Mesenchymal stem cell (in vitro differentiated cells and primary cell): ENCODE results near the gene MYO18B.

ENCODE experiments used
- DNase-seq: peaks from one replicate; pipeline ENCODE4 v3.0.0-alpha.2; 2013
- H2AFZ ChIP-seq: one replicate; pipeline ENCODE4 v1.6.1; 2013; ENCODE audit warnings: low read depth, mild to moderate bottlenecking, control low read depth, inconsistent platforms, low read length, moderate library complexity
- H2AK5ac ChIP-seq: 2 replicates; pipeline ENCODE4 v1.6.1; 2013; ENCODE audit warnings: low read length, moderate library complexity, mild to moderate bottlenecking, inconsistent platforms; ENCODE audit not compliant: severe bottlenecking
- H2BK120ac ChIP-seq: one replicate; pipeline ENCODE4 v1.6.1; 2013; ENCODE audit warnings: low read depth, mild to moderate bottlenecking, inconsistent platforms, low read length, moderate library complexity
- H2BK12ac ChIP-seq, 2 experiments: one replicate each; pipeline ENCODE4 v1.6.1; 2013; ENCODE audit warnings: inconsistent platforms in 2 of 2, low read length in 2 of 2, mild to moderate bottlenecking in 2 of 2, moderate library complexity in 2 of 2, control low read depth in 1 of 2
- H2BK15ac ChIP-seq: one replicate; pipeline ENCODE4 v1.6.1; 2013; ENCODE audit warnings: mild to moderate bottlenecking, low read depth, inconsistent platforms; ENCODE audit not compliant: poor library complexity, severe bottlenecking
- H2BK5ac ChIP-seq: 2 replicates; pipeline ENCODE4 v1.6.1; 2013; ENCODE audit warnings: low read depth, mild to moderate bottlenecking, low read length, control low read depth, inconsistent platforms; ENCODE audit not compliant: poor library complexity, severe bottlenecking
- H3K14ac ChIP-seq, 2 experiments: one replicate each; pipeline ENCODE4 v1.6.1; 2013; ENCODE audit warnings: inconsistent platforms in 2 of 2, low read length in 2 of 2, control low read depth in 1 of 2, mild to moderate bottlenecking in 1 of 2, moderate library complexity in 1 of 2
- H3K18ac ChIP-seq, 2 experiments: one replicate each; pipeline ENCODE4 v1.6.1; 2013; ENCODE audit warnings: inconsistent platforms in 2 of 2, low read length in 2 of 2, control low read depth in 1 of 2, low read depth in 1 of 2, mild to moderate bottlenecking in 1 of 2
- H3K23ac ChIP-seq, 2 experiments: one replicate each; pipeline ENCODE4 v1.6.1; 2013; ENCODE audit warnings: inconsistent platforms in 2 of 2, low read length in 2 of 2, mild to moderate bottlenecking in 2 of 2, moderate library complexity in 2 of 2, control low read depth in 1 of 2
- H3K27ac ChIP-seq: 2 replicates; pipeline ENCODE4 v1.5.1; 2013; ENCODE audit warnings: mild to moderate bottlenecking, moderate library complexity, low read length, control low read depth, inconsistent platforms; ENCODE audit not compliant: poor library complexity, severe bottlenecking
- H3K27me3 ChIP-seq, 2 experiments: 2 replicates each; pipeline versions ENCODE4 v1.6.1 to v1.7.0; 2013; ENCODE audit warnings: low read length in 2 of 2, mild to moderate bottlenecking in 2 of 2, moderate library complexity in 2 of 2, control low read depth in 1 of 2, inconsistent platforms in 1 of 2; ENCODE audit not compliant: control insufficient read depth in 1 of 2, insufficient read depth in 1 of 2
- H3K36me3 ChIP-seq, 2 experiments: 2 replicates each; pipeline versions ENCODE4 v1.6.1 to v1.7.0; 2013; ENCODE audit warnings: low read length in 2 of 2, control low read depth in 1 of 2, inconsistent platforms in 1 of 2, low read depth in 1 of 2, mild to moderate bottlenecking in 1 of 2; ENCODE audit not compliant: insufficient read depth in 2 of 2, control insufficient read depth in 1 of 2
- H3K4ac ChIP-seq, 2 experiments: one replicate each; pipeline ENCODE4 v1.6.1; 2013; ENCODE audit warnings: inconsistent platforms in 2 of 2, low read length in 2 of 2, mild to moderate bottlenecking in 2 of 2, moderate library complexity in 2 of 2, control low read depth in 1 of 2, low read depth in 1 of 2
- H3K4me1 ChIP-seq: 2 replicates; pipeline ENCODE4 v1.6.1; 2013; ENCODE audit warnings: low read depth, low read length, control low read depth; ENCODE audit not compliant: control insufficient read depth, insufficient read depth
- H3K4me2 ChIP-seq: 2 replicates; pipeline ENCODE4 v1.6.1; 2013; ENCODE audit warnings: low read length, mild to moderate bottlenecking, inconsistent platforms; ENCODE audit not compliant: poor library complexity, severe bottlenecking
- H3K4me3 ChIP-seq, 2 experiments: 2 replicates each; pipeline versions ENCODE4 v1.5.1 to v1.7.0; 2013; ENCODE audit warnings: low read length in 2 of 2, mild to moderate bottlenecking in 2 of 2, control low read depth in 1 of 2, low read depth in 1 of 2; ENCODE audit not compliant: insufficient read depth in 1 of 2
- H3K79me1 ChIP-seq: replicated peaks from 2 replicates; pipeline ENCODE4 v1.6.1; 2013; ENCODE audit warnings: mild to moderate bottlenecking, control low read depth, low read length, inconsistent platforms; ENCODE audit not compliant: poor library complexity, severe bottlenecking
- H3K9ac ChIP-seq: 2 replicates; pipeline ENCODE4 v1.7.0; 2013; ENCODE audit warnings: mild to moderate bottlenecking, low read length, moderate library complexity
- H3K9me3 ChIP-seq: 2 replicates; pipeline ENCODE4 v1.7.0; 2013; ENCODE audit warnings: mild to moderate bottlenecking, low read length; ENCODE audit not compliant: control insufficient read depth
- H4K8ac ChIP-seq: one replicate; pipeline ENCODE4 v1.6.1; 2013; ENCODE audit warnings: inconsistent platforms, mild to moderate bottlenecking, low read length, moderate library complexity
- H4K91ac ChIP-seq: one replicate; pipeline ENCODE4 v1.6.1; 2013; ENCODE audit warnings: mild to moderate bottlenecking, low read length, inconsistent platforms
- WGBS: methylation state at CpG from one replicate; pipeline ENCODE4 v1.1.7; 2013; ENCODE audit warnings: mixed read lengths; 5-methylcytosine and 5-hydroxymethylcytosine counted together

Gene MYO18B

GRCh38 chr22:25824828-25825423 is 82.9 kb downstream of the MYO18B start:
- Histone ChIP-seq H2BK15ac (no peak overlapping the region), H3K79me1 (no peaks in the 10 kb centered on the region), H4K8ac (no peak overlapping the region), H4K91ac (no peak overlapping the region), H3K4ac (no peak overlapping the region), H3K9ac (no peak overlapping the region), H3K9me3 (no peaks in the 10 kb centered on the region), H2BK12ac (no peak overlapping the region), H2AFZ (no peak overlapping the region), H2BK120ac (no peak overlapping the region), H3K36me3 (no peaks in the 10 kb centered on the region), H3K4me3 (no peak overlapping the region), H2BK5ac (no peak overlapping the region), H3K23ac (no peak overlapping the region), H3K27ac (no peak overlapping the region), H3K18ac (no peak overlapping the region), H3K14ac (no peak overlapping the region), H3K4me2 (no peak overlapping the region), H2AK5ac (no peak overlapping the region), H3K4me1 (no peaks in the 10 kb centered on the region), H3K27me3 (peaks cover 0 to 5% of the 10 kb centered on the region in 2 experiments)
- 68% methylated on average over 7 of the region's 7 CpGs for WGBS
- DNase-seq = no peak

- H3K27ac ChIP-seq = no peak overlapping the region
- no peak overlapping the region for H2BK5ac ChIP-seq
- no peak overlapping the region for H2AK5ac ChIP-seq
- no peak overlapping the region for H3K4me2 ChIP-seq
- no peaks in the 10 kb centered on the region for H3K4me1 ChIP-seq
- no peak overlapping the region for H3K4ac ChIP-seq
- no peaks in the 10 kb centered on the region for H3K79me1 ChIP-seq
- H3K23ac ChIP-seq = no peak overlapping the region
- no peak overlapping the region for H3K14ac ChIP-seq
- H3K4me3 ChIP-seq = no peak overlapping the region
- peaks cover 0 to 5% of the 10 kb centered on the region in 2 experiments for H3K27me3 ChIP-seq
- no peak overlapping the region for H2BK15ac ChIP-seq
- H3K36me3 ChIP-seq = no peaks in the 10 kb centered on the region
- H3K9ac ChIP-seq = no peak overlapping the region
- no peak overlapping the region for H2BK12ac ChIP-seq
- H4K8ac ChIP-seq = no peak overlapping the region
- H4K91ac ChIP-seq = no peak overlapping the region
- H2BK120ac ChIP-seq = no peak overlapping the region
- no peak overlapping the region for H2AFZ ChIP-seq
- DNase-seq = no peak
- WGBS = 89% methylated on average over 7 of the region's 9 CpGs
- H3K9me3 ChIP-seq = no peaks in the 10 kb centered on the region
- H3K18ac ChIP-seq = no peak overlapping the region
Measured at GRCh38 chr22:25827415-25827814, 85.4 kb downstream of the MYO18B start.

- DNase-seq = no peak
- no peaks in the 10 kb centered on the region for H3K9me3 ChIP-seq
- H2AFZ ChIP-seq = no peak overlapping the region
- no peak overlapping the region for H3K27ac ChIP-seq
- H3K4me3 ChIP-seq = no peak overlapping the region
- H3K18ac ChIP-seq = no peak overlapping the region
- no peak overlapping the region for H3K4ac ChIP-seq
- H3K4me1 ChIP-seq = no peaks in the 10 kb centered on the region
- no peak overlapping the region for H2BK12ac ChIP-seq
- H4K91ac ChIP-seq = no peak overlapping the region
- H2BK120ac ChIP-seq = no peak overlapping the region
- H3K27me3 ChIP-seq = peaks cover 0 to 5% of the 10 kb centered on the region in 2 experiments
- H3K14ac ChIP-seq = no peak overlapping the region
- H3K4me2 ChIP-seq = no peak overlapping the region
- no peaks in the 10 kb centered on the region for H3K36me3 ChIP-seq
- no peak overlapping the region for H2AK5ac ChIP-seq
- H2BK15ac ChIP-seq = no peak overlapping the region
- H3K79me1 ChIP-seq = no peaks in the 10 kb centered on the region
- H4K8ac ChIP-seq = no peak overlapping the region
- H2BK5ac ChIP-seq = no peak overlapping the region
- H3K9ac ChIP-seq = no peak overlapping the region
- no peak overlapping the region for H3K23ac ChIP-seq
Measured at GRCh38 chr22:25828422-25828821, 86.4 kb downstream of the MYO18B start.

- WGBS = 96% methylated on average over 4 of the region's 5 CpGs
- no peak overlapping the region for H2BK5ac ChIP-seq
Measured at GRCh38 chr22:25829237-25829636, 87.2 kb downstream of the MYO18B start.

More at GRCh38 chr22:25829237-25829636, 87.2 kb downstream of the MYO18B start:
- no peak overlapping the region for H2AK5ac ChIP-seq
- no peak for DNase-seq
- no peak overlapping the region for H3K18ac ChIP-seq
- no peak overlapping the region for H2AFZ ChIP-seq
- no peak overlapping the region for H3K4me2 ChIP-seq
- H3K36me3 ChIP-seq = no peaks in the 10 kb centered on the region
- no peak overlapping the region for H2BK15ac ChIP-seq
- H2BK120ac ChIP-seq = no peak overlapping the region
- no peak overlapping the region for H3K14ac ChIP-seq
- H3K27ac ChIP-seq = no peak overlapping the region
- no peak overlapping the region for H2BK12ac ChIP-seq
- H3K23ac ChIP-seq = no peak overlapping the region
- no peak overlapping the region for H3K4me3 ChIP-seq
- H3K9me3 ChIP-seq = no peaks in the 10 kb centered on the region
- no peak overlapping the region for H3K9ac ChIP-seq
- H3K79me1 ChIP-seq = no peaks in the 10 kb centered on the region
- no peak overlapping the region for H4K8ac ChIP-seq
- no peak overlapping the region for H3K4ac ChIP-seq
- no peak overlapping the region for H4K91ac ChIP-seq
- H3K4me1 ChIP-seq = no peaks in the 10 kb centered on the region
- H3K27me3 ChIP-seq = peaks cover 0 to 5% of the 10 kb centered on the region in 2 experiments
